Measurements from ENCODE around the gene CHAMP1. TPM values are rescaled to one million over a fixed set of nuclear protein-coding genes. Genes with fewer than 3 reads are reported as not detected.

Gene CHAMP1
- total RNA-seq, 1 experiment from 2014 or later: 15.3 TPM

GRCh38 chr13:114282041-114282670 is 32.1 kb upstream of the CHAMP1 start:
- intact Hi-C loops (cut with micrococcal nuclease; ENCODE audit: unreplicated experiment) (no loop called here), in situ Hi-C loops (cut with HindIII; ENCODE audit: low pct_unique_long_range_greater_than_20kb, low sequenced_read_pairs) (no loop called here)
- BruUV-seq (replicated peaks): no TSS peak
- H3K36me3 ChIP-seq (ENCODE audit: control insufficient read depth, insufficient read depth, low read length): peaks cover 3% of the 10 kb centered on the region; the same call in 1 of the 2 replicates
- H3K27me3 ChIP-seq (ENCODE audit: control insufficient read depth, insufficient read depth, low read length): no peaks in the 10 kb centered on the region
- ChIA-PET CTCF (no interaction called here), POLR2A (interaction anchor here (0.6 kb wide), 1 partner anchor 34 kb away, joined by 3 read pairs; no protein-coding TSS in a partner anchor)
- H3K4me1 ChIP-seq (ENCODE audit: control insufficient read depth, insufficient read depth, low read length): peaks cover 16% of the 10 kb centered on the region
- no peaks in the 10 kb centered on the region for H3K9me3 ChIP-seq (ENCODE audit: control insufficient read depth, insufficient read depth, low read depth, low read length)
- H3K27ac ChIP-seq (ENCODE audit: low read length): peak overlapping the region; percentile 93
- H3K4me3 ChIP-seq (ENCODE audit: low read depth in 2 of 2, low read length in 2 of 2): peak overlapping the region; percentile 81 to 85
- 0 out of 2 replicates have a peak, but pooled peaks have one; percentile 4 for TF ChIP-seq TCF7L2 (IDR thresholded peaks at IDR 0.05; ENCODE audit: low read depth, low read length)
- no peak for TF ChIP-seq REST (IDR thresholded peaks at IDR 0.05; ENCODE audit: insufficient read depth in 1 of 2, low read depth in 2 of 2, low read length in 1 of 2)
- DNase-seq (ENCODE audit: low read depth, low spot score) (no peak), ATAC-seq (peak; percentile 81)

- Histone ChIP-seq H3K4me3 (ENCODE audit: low read depth in 2 of 2, low read length in 2 of 2) (no peak overlapping the region), H3K27ac (ENCODE audit: low read length) (peak overlapping the region; percentile 34; the same call in 1 of the 2 replicates), H3K27me3 (ENCODE audit: control insufficient read depth, insufficient read depth, low read length) (no peaks in the 10 kb centered on the region), H3K9me3 (ENCODE audit: control insufficient read depth, insufficient read depth, low read depth, low read length) (no peaks in the 10 kb centered on the region), H3K4me1 (ENCODE audit: control insufficient read depth, insufficient read depth, low read length) (peaks cover 16% of the 10 kb centered on the region), H3K36me3 (ENCODE audit: control insufficient read depth, insufficient read depth, low read length) (peaks cover 3% of the 10 kb centered on the region; the same call in 1 of the 2 replicates)
- in situ Hi-C loops (cut with HindIII; ENCODE audit: low pct_unique_long_range_greater_than_20kb, low sequenced_read_pairs): no loop called here
- no peak for ATAC-seq
- BruUV-seq (replicated peaks): TSS peak; percentile 64
- ChIA-PET CTCF (no interaction called here), POLR2A (no interaction called here)
- TF ChIP-seq REST (IDR thresholded peaks at IDR 0.05; ENCODE audit: insufficient read depth in 1 of 2, low read depth in 2 of 2, low read length in 1 of 2) (no peak), CTCF (IDR thresholded peaks at IDR 0.05) (no peak), POLR2AphosphoS5 (IDR thresholded peaks at IDR 0.05; ENCODE audit: low read depth, low read length) (no peak), TCF7L2 (IDR thresholded peaks at IDR 0.05; ENCODE audit: low read depth, low read length) (no peak), SIN3A (IDR thresholded peaks at IDR 0.05; ENCODE audit: borderline replicate concordance, insufficient read depth, low read depth, low read length) (no peak)
- DNase-seq (ENCODE audit: low read depth, low spot score): no peak
- intact Hi-C loops (cut with micrococcal nuclease; ENCODE audit: unreplicated experiment): no loop called here
Measured at GRCh38 chr13:114283576-114283975, 30.7 kb upstream of the CHAMP1 start.

All from Panc1 (cell line).